Eye (tissue), 1 donor: ENCODE measurements around the gene PRTG.
"Not testable (repeated sequence)": the region's sequence is repeated elsewhere in the genome, so short reads cannot be mapped to it uniquely, and the experiment has no call there.

Source experiments
- DNase-seq: peaks from one replicate; pipeline ENCODE4 v3.0.0-alpha.2; 2015

The PRTG gene

GRCh38 chr15:55630858-55631257, 112.1 kb downstream of the PRTG start:
- no peak for DNase-seq

GRCh38 chr15:55628369-55628730, 114.6 kb downstream of the PRTG start:
- no peak for DNase-seq

- DNase-seq, result no peak
These were observed 115.1 kb downstream of the PRTG start for GRCh38 chr15:55627730-55628368.

GRCh38 chr15:55619783-55620182, 123.2 kb downstream of the PRTG start:
- DNase-seq, result no peak

DNA sequence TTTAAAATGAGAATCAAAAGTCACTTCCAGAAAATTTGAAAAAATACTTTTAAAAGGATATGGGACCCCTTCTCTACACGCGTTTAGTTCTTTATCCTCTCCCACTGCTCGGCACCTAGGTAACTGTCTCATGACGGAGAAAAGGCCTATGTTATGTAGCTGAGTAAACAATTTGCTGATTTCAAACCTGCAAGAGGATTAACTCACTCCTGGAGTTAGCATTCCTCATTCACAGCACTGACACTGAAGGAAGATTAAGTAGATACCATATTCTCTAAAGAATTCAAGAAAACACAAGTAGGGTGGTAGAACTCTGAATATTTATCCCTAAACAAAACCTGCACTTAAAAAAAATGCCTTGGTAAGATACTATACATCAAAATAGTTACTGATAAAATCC, 124.6 kb downstream of the PRTG start:
- DNase-seq, result no peak

DNA sequence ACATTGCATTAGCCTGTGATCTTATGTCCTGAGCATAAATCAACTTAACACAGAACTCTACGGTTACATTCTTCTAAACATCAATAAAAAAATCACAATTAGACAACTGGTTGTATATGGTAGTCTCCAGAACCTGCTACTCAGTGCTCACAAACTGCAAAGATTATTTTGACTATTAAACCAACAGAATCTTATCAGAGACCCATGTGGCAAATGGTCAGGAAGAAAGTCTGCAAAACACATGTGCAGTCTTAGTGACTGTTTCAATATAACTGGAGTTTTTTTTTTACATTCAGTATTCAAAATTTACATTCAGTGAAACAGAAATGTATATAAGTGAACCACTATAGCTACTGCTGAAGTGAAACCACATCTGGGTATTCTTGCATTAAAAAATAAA, 127.5 kb downstream of the PRTG start:
- DNase-seq, result no peak

DNA sequence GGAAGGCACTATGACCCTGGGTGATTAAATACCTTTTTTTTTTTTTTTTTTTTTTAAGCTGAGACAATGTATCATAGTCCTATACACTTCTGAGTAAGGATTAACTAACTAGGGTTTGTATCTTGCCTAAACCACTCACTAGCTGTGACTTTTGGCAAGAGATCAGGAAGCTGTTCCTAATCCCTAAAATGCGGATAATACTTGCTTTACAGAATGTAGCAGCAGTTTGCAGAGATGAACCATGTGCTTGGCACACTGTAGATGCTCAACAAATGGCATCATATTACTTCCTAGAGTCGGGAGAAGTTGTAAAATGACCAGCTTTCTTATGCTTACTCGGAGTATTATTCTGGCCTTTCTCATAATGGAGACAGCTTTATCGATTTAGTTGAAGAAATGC, 129.2 kb downstream of the PRTG start:
- DNase-seq, result no peak

- no peak for DNase-seq
These were observed 136.7 kb downstream of the PRTG start for GRCh38 chr15:55606214-55606613.

- no peak for DNase-seq
These were observed 141.6 kb downstream of the PRTG start for GRCh38 chr15:55601374-55601773.

GRCh38 chr15:55599439-55599838, 143.5 kb downstream of the PRTG start:
- DNase-seq, result no peak

DNA sequence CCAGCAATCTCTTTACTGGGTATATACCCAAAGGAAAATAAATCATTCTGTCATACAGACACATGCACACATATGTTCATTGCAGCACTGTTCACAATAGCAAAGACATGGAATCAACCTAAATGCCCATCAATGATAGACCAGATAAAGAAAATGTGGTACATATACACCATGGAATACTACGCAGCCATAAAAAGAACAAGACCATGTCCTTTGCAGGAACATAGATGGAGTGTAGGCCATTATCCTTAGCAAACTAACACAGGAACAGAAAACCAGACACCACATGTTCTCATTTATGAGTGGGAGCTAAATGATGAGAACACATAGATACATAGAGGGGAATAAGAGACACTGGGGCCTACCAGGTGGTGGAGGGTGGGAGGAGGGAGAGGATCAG, 149.9 kb downstream of the PRTG start:
- DNase-seq, result not testable (repeated sequence)

GRCh38 chr15:55590788-55591187, 152.2 kb downstream of the PRTG start:
- DNase-seq, result no peak

GRCh38 chr15:55589287-55589686, 153.7 kb downstream of the PRTG start:
- DNase-seq, result peak; percentile 69

DNA sequence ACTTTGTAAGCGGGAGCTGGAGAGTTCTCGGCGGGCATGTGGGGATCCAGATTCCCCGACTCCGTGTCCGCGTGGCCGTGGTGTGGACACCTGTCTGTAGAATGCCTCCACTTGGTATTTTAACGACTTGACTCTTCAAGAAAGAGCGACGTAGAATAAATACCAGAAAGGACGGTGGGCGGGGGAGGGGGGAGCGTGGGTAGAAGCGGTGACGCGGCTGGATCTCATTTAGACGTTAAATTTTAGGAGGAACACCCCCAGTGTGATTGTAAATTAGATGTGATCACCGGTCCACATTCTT, 154.2 kb downstream of the PRTG start:
- DNase-seq, result no peak

DNA sequence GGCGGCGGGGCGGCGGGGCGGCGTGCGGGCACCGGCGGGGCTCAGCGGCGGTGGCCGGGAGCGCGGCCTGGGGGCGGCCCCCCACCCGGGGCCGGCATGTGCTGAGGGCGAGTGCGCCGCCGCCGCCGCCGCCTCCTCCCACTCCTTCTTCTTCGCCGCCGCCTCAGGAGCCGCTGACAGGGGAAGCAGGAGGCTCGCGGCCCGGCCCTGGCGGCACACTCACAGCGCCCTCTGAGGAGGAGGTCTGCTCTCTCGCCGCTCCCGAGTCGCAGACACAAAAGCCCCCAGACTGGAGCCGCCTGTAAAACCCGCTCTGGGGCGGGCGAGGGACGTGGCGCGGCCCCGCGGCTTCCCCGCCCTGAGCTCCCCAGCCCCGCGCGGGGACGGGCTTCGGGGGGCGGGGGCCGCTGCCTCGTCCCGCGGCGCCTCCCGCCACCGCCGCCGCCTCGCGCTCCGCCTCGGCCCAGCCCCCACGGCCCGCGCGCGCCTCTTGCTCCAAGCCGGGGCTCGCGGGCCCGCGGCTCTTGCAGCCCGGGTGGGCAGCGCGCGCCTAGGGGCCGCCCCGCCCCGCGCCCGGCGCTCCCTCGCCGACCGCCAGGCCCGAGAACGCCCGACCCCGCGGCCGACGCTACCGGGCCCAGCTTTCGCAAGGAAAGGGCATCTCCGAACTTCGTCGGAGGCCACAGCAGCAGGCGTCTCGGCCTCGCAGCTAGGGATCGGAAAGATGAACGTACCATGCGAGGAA, 154.7 kb downstream of the PRTG start, which contains the start of gene PYGO1:
PYGO1 (minus strand) TSS at position 276 of the 745 bp plus-strand sequence. CDS start 462 bp downstream, outside the sequence.
- peak; percentile 92 for DNase-seq

GRCh38 chr15:55587321-55588069, 155.5 kb downstream of the PRTG start:
- DNase-seq, result peak; percentile 90

- DNase-seq, result peak; percentile 38
These were observed 156.1 kb downstream of the PRTG start for GRCh38 chr15:55586808-55587207.

GRCh38 chr15:55576943-55577342, 166.0 kb downstream of the PRTG start:
- no peak for DNase-seq

GRCh38 chr15:55574096-55574495, 168.9 kb downstream of the PRTG start:
- no peak for DNase-seq

DNA sequence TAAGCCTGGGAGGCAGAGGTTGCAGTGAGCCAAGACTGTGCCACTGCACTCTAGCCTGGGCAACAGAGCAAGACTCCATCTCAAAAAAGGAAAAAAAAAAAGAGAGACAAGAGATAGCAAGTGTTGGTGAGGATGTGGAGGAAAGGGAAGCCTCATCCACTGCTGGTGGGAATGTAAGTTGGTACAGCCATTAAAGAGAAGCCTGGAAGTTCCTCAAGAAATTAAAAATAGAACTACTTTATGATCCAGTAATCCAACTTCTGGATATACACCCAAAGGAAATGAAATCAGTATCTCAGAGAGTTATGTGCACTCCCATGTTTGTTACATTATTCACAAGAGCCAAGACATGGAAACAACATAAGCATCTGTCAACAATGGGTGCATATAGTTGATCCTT, 169.7 kb downstream of the PRTG start:
- DNase-seq, result no peak

DNA sequence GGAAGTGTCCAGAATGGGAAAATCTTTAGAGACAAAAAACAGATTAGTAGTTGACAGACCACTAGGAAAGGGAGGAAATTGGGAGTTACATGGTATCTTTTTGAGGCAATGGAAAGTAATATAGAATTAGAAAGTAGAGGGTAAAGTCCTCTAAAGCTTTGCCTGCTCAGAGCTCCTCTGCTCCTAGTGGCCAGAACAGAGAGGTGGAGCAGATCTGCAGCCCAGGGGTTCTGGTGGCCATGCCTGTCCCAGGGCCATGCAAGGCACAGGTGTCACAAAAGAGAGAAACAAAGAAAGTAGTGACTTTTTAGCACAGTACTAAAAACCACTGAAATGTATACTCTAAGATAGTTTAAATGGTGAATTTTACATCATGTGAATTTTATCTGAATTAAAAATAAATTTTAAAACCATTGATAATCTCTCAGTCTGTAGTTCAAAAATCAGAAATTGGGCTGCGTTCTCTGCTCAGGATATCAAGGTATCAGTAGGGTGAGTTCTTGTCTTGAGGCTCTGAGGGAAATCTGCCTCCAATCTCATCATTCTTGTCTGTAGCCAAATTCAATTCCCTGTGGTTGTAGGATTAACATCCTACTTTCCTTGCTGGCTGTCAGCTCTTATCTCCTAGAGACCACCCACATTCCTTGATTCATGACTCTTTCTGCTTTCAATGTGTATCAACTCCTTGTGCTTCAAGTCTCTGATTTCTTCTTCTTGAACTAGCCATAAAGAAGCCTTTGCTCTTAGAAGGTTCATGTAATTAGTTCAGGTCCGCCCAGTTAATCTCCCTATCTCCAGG, 178.4 kb downstream of the PRTG start:
- no peak for DNase-seq

DNA sequence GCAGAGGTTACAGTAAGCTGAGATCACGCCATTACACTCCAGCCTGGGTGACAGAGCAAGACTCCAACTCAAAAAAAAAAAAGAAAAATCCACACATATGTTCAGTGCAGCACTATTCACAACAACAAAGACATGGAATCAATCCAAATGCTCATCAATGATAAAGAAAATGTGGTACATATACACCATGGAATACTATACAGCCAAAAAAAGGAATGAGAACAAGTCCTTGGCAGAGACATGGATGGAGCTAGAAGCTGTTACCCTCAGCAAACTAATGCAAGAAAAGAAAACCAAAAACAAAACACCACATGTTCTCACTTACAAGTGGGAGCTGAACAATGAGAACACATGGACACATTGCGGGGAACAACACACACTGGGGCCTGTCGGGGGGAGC, 180.4 kb downstream of the PRTG start:
- no peak for DNase-seq
